HL-60 (cell line): ENCODE data around the gene WAC.

Experiments
- DNase-seq, 2 experiments: peaks; one replicate each; pipeline ENCODE4 v3.0.0-alpha.2; 2010 to 2020; ENCODE audit warnings: low read depth in 1 of 2, low spot score in 1 of 2
- H3K27ac ChIP-seq: fragments of 250-450 bp; sonication (Bioruptor Pico); replicated peaks from 2 replicates; pipeline ENCODE4 v1.5.1; 2020; ENCODE audit warnings: mild to moderate bottlenecking, moderate library complexity
- H3K27me3 ChIP-seq: fragments of 250-450 bp; sonication (Bioruptor Pico); 2 replicates; pipeline ENCODE4 v1.5.1; 2021; ENCODE audit warnings: mild to moderate bottlenecking, moderate library complexity; ENCODE audit not compliant: insufficient read depth, poor library complexity, severe bottlenecking
- H3K4me3 ChIP-seq: replicated peaks from 2 replicates; pipeline ENCODE4 v1.5.1; 2011; ENCODE audit warnings: mild to moderate bottlenecking, control low read depth, low read length; ENCODE audit not compliant: insufficient read depth
- CTCF ChIP-seq: IDR thresholded peaks from one replicate; pipeline ENCODE4 v1.5.1; 2011; ENCODE audit warnings: low read length, control low read depth, inconsistent platforms; ENCODE audit not compliant: insufficient read depth
- GABPA ChIP-seq: IDR thresholded peaks from 2 replicates; pipeline ENCODE4 v1.6.1; 2012; ENCODE audit warnings: low read depth
- POLR2AphosphoS5 ChIP-seq: IDR thresholded peaks from 2 replicates; pipeline ENCODE4 v1.6.1; 2012; ENCODE audit warnings: low read depth
- REST ChIP-seq: IDR thresholded peaks from 2 replicates; pipeline ENCODE4 v1.6.1; 2012; ENCODE audit warnings: low read depth; ENCODE audit not compliant: insufficient replicate concordance
- SPI1 ChIP-seq: IDR thresholded peaks from 2 replicates; pipeline ENCODE4 v1.6.1; 2012; ENCODE audit warnings: low read depth, mild to moderate bottlenecking, borderline replicate concordance

The WAC gene

GRCh38 chr10:28538595-28538994 is 5.7 kb downstream of the WAC start:
- Histone ChIP-seq H3K4me3 (no peak overlapping the region), H3K27me3 (no peaks in the 10 kb centered on the region), H3K27ac (no peak overlapping the region)
- DNase-seq = no peak
- TF ChIP-seq CTCF = no peak
- no peak for TF ChIP-seq GABPA
- TF ChIP-seq SPI1 = no peak
- TF ChIP-seq POLR2AphosphoS5 = no peak
- no peak for TF ChIP-seq REST

- no peak overlapping the region for H3K4me3 ChIP-seq
- H3K27ac ChIP-seq = no peak overlapping the region
- H3K27me3 ChIP-seq = no peaks in the 10 kb centered on the region
- no peak for DNase-seq
- TF ChIP-seq SPI1 (no peak), CTCF (no peak), REST (no peak), GABPA (no peak), POLR2AphosphoS5 (no peak)
These were observed 7.2 kb downstream of the WAC start for GRCh38 chr10:28540145-28540544.

- Histone ChIP-seq H3K27ac (no peak overlapping the region), H3K4me3 (no peak overlapping the region), H3K27me3 (no peaks in the 10 kb centered on the region)
- DNase-seq = no peak
- no peak for TF ChIP-seq CTCF
These were observed 8.9 kb downstream of the WAC start for GRCh38 chr10:28541717-28542365.

- Histone ChIP-seq H3K27me3 (no peaks in the 10 kb centered on the region), H3K27ac (no peak overlapping the region), H3K4me3 (no peak overlapping the region)
- no peak for DNase-seq
- TF ChIP-seq CTCF (no peak), SPI1 (peak; percentile 53; the same call in 1 of the 2 replicates)
These were observed 9.8 kb downstream of the WAC start for GRCh38 chr10:28542728-28543127.
